Ovary (tissue), 9 donors: ENCODE data around the gene ZNF579. TPM values are rescaled to one million over a fixed set of nuclear protein-coding genes. Genes with fewer than 3 reads are reported as not detected.

ENCODE experiments used
- DNase-seq, 5 donors: peaks; one replicate each; pipeline ENCODE4 v3.0.0-alpha.2; 2019 to 2020
- H3K27ac ChIP-seq, 2 donors: fragments of 200-600 bp; one replicate each; pipeline versions ENCODE4 v1.5.1 to v1.8.0; 2019 to 2022
- H3K27me3 ChIP-seq: fragments of 200-600 bp; one replicate; pipeline ENCODE4 v1.8.0; 2022
- H3K36me3 ChIP-seq: fragments of 200-600 bp; sonication (generic); one replicate; pipeline ENCODE4 v1.5.1; 2019
- H3K4me1 ChIP-seq: one replicate; pipeline ENCODE4 v1.8.1; 2013; ENCODE audit warnings: mild to moderate bottlenecking, moderate library complexity; ENCODE audit not compliant: insufficient read depth
- H3K4me3 ChIP-seq: fragments of 200-600 bp; sonication (generic); one replicate; pipeline ENCODE4 v1.5.1; 2017
- H3K9me3 ChIP-seq, 2 donors: fragments of 200-600 bp in 1 of 2; sonication (generic) in 1 of 2; one replicate each; pipeline versions ENCODE4 v1.5.1 to v1.8.1; 2013 to 2019; ENCODE audit warnings: mild to moderate bottlenecking in 1 of 2, moderate library complexity in 1 of 2
- CTCF ChIP-seq, 3 donors: fragments of 450-650 bp in 2 of 3; fragments of 200-600 bp in 1 of 3; IDR thresholded peaks; one replicate each; pipeline versions ENCODE4 v1.5.1 to v1.8.0; 2016 to 2022; ENCODE audit warnings: antibody characterized with exemption in 3 of 3, mild to moderate bottlenecking in 1 of 3
- EP300 ChIP-seq: sonication (generic); formaldehyde crosslinking; IDR thresholded peaks from one replicate; pipeline ENCODE4 v1.6.1; 2017; ENCODE audit warnings: antibody characterized with exemption
- POLR2A ChIP-seq: fragments of 450-650 bp; IDR thresholded peaks from one replicate; pipeline ENCODE4 v1.6.1; 2017; ENCODE audit warnings: antibody characterized with exemption, mild to moderate bottlenecking, moderate library complexity
- WGBS, 3 donors: extraction: QIAGEN DNeasy Blood & Tissue Kit in 1 of 3; methylation state at CpG; one replicate each; pipeline versions ENCODE4 v1.1.5 to v1.1.7; 2013 to 2017; 5-methylcytosine and 5-hydroxymethylcytosine counted together
- intact Hi-C, 4 donors: fragments of 100-400 bp; cut with DNase I; formaldehyde crosslinking; loops; one replicate each; pipeline versions ENCODE4 v1.11.0 to v1.15.1; 2022 to 2023
- polyA plus RNA-seq, 2 donors: library from polyadenylated mRNA; stranded (reverse); fragments of 200-250 nt in 1 of 2; fragments of 350-450 nt in 1 of 2; fragmentation: Illumina TruSeq in 1 of 2; extraction: RNeasy Lipid Tissue Mini Kit (QIAGEN cat#74804) in 1 of 2; gene quantifications; one replicate each; pipeline ENCODE4 v1.2.3, GENCODE V29; 2013 to 2014
- total RNA-seq, 7 donors: library from RNA; depleted of rRNA in 2 of 7; stranded (reverse); fragments of >200 nt in 2 of 7; fragmentation: NEBNext Ultra II Directional in 3 of 7; extraction: Animal tissue kit (Norgen Biotek cat#: 25700) in 3 of 7; gene quantifications; one replicate each; pipeline versions ENCODE4 v1.1.0 to v1.2.4, GENCODE V29; 2016 to 2023
- donor health status: DM: no; HTN: no; CAD: no; lungs with moderate emphysema.
- donor health status: DM: no; HTN: no; CAD: no.
- donor health status: Bipolar disorder and iron deficiency.
- donor health status: DM: yes; HTN: yes; CAD: no.
- donor health status: DM: no; HTN: no; CAD: no.
- donor health status: DM: yes; HTN: yes; CAD: no.

The ZNF579 gene
- total and polyA plus RNA-seq, 9 donors, result 2.7 to 24.4 (median 15.6) TPM

DNA sequence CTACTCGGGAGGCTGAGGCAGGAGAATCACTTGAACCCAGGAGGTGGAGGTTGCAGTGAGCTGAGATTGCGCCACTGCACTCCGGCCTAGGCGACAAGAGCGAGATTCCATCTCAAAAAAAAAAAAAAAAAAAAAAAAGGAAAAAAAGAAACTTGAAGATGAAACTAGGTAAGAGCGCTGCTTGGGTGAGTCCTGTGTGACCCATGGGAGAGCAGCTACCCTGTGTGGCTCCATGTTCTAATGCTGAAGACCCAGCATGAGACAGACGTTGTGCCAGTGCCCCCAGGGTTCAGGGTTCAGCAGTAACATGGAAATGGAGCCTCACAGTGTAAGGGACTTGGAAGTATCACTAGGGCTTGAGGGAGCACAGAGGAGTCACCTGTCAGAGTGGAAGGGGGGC, 37.8 kb upstream of the ZNF579 start:
- Histone ChIP-seq H3K36me3 (no peaks in the 10 kb centered on the region), H3K4me1 (peaks cover 2% of the 10 kb centered on the region), H3K4me3 (no peak overlapping the region), H3K27me3 (no peaks in the 10 kb centered on the region), H3K9me3 (no peaks in the 10 kb centered on the region), H3K27ac (no peak overlapping the region)
- DNase-seq, result no peak
- intact Hi-C loops, result no loop called here
- 80 to 84% (median 83%) methylated on average over 7 of the region's 7 CpGs for WGBS, 3 donors
- TF ChIP-seq CTCF (IDR thresholded peaks at IDR 0.05), result no peak
- TF ChIP-seq POLR2A, result no peak
- TF ChIP-seq EP300, result no peak

DNA sequence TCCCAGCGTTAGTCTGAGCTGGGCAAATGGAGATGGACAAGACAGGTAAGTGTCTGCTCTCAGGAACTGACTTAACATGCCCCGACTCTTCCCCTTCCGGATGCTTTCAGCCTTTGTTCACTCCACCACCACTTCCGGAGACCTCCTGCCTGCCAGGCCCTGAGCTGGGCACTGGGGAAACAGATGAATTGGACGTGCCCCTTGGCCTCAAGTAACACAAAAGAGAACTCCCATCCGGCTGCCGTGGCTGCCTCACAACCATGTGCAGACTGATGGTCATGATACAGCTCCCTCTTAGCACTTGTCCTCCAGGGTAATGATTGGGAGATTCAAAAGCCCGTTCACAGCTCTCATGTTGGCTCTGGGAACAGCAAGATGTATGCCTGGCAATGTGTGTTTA, 36.8 kb upstream of the ZNF579 start:
- Histone ChIP-seq H3K27me3 (no peaks in the 10 kb centered on the region), H3K27ac (no peak overlapping the region), H3K4me1 (no peaks in the 10 kb centered on the region), H3K36me3 (no peaks in the 10 kb centered on the region), H3K4me3 (no peak overlapping the region), H3K9me3 (no peaks in the 10 kb centered on the region)
- TF ChIP-seq CTCF (IDR thresholded peaks at IDR 0.05) (no peak), POLR2A (no peak), EP300 (no peak)
- DNase-seq, result no peak
- WGBS, 3 donors, result 80 to 82% (median 80%) methylated on average over 8 of the region's 8 CpGs
- intact Hi-C loops, result no loop called here

GRCh38 chr19:55616395-55616875, 35.8 kb upstream of the ZNF579 start:
- no peak for TF ChIP-seq CTCF (IDR thresholded peaks at IDR 0.05)
- TF ChIP-seq EP300, result no peak
- TF ChIP-seq POLR2A, result no peak
- DNase-seq, result no peak
- Histone ChIP-seq H3K4me3 (no peak overlapping the region), H3K27ac (no peak overlapping the region), H3K9me3 (no peaks in the 10 kb centered on the region), H3K27me3 (no peaks in the 10 kb centered on the region), H3K36me3 (no peaks in the 10 kb centered on the region), H3K4me1 (peaks cover 1% of the 10 kb centered on the region)
- whole genome bisulfite sequencing, 3 donors, result 94 to 97% (median 96%) methylated on average over 38 of the region's 38 CpGs
- intact Hi-C loops, result no loop called here

- Histone ChIP-seq H3K4me1 (peaks cover 1% of the 10 kb centered on the region), H3K4me3 (no peak overlapping the region), H3K9me3 (no peaks in the 10 kb centered on the region), H3K27me3 (no peaks in the 10 kb centered on the region), H3K36me3 (no peaks in the 10 kb centered on the region), H3K27ac (no peak overlapping the region)
- TF ChIP-seq EP300, result no peak
- no peak for TF ChIP-seq CTCF (IDR thresholded peaks at IDR 0.05)
- TF ChIP-seq POLR2A, result no peak
- intact Hi-C loops, result no loop called here
- 95% methylated on average over 70 to 88 of the region's 88 CpGs for WGBS, 3 donors
- no peak for DNase-seq
These were observed 35.1 kb upstream of the ZNF579 start for GRCh38 chr19:55615543-55616394.
